ENCODE results near the gene KCTD18.

Gene KCTD18

GRCh38 chr2:200453853-200454534 is 55.9 kb downstream of the KCTD18 start:
- DNase-seq, result no peak

GRCh38 chr2:200453142-200453852 is 56.6 kb downstream of the KCTD18 start:
- no peak for DNase-seq

GRCh38 chr2:200452377-200452776 is 57.5 kb downstream of the KCTD18 start:
- no peak for DNase-seq

- DNase-seq, result no peak
Observed at GRCh38 chr2:200451511-200451910, 58.4 kb downstream of the KCTD18 start.

GRCh38 chr2:200450288-200450687 is 59.6 kb downstream of the KCTD18 start:
- DNase-seq, result no peak

GRCh38 chr2:200449149-200449548 is 60.7 kb downstream of the KCTD18 start:
- no peak for DNase-seq

- DNase-seq, result no peak
Observed at GRCh38 chr2:200448455-200448854, 61.4 kb downstream of the KCTD18 start.

- no peak for DNase-seq
Observed at GRCh38 chr2:200447139-200447855, 62.6 kb downstream of the KCTD18 start.

- DNase-seq, result no peak
Observed at GRCh38 chr2:200446612-200447011, 63.3 kb downstream of the KCTD18 start.

GRCh38 chr2:200445284-200445683 is 64.6 kb downstream of the KCTD18 start:
- no peak for DNase-seq

- DNase-seq, result no peak
Observed at GRCh38 chr2:200444530-200444929, 65.3 kb downstream of the KCTD18 start.

GRCh38 chr2:200443916-200444315 is 66.0 kb downstream of the KCTD18 start:
- DNase-seq, result no peak

- no peak for DNase-seq
Observed at GRCh38 chr2:200443376-200443775, 66.5 kb downstream of the KCTD18 start.

GRCh38 chr2:200442471-200442870 is 67.4 kb downstream of the KCTD18 start:
- no peak for DNase-seq

GRCh38 chr2:200439981-200440380 is 69.9 kb downstream of the KCTD18 start:
- DNase-seq, result no peak
